SK-N-MC (cell line): Measurements from ENCODE around the gene C7orf33.

Source experiments
- DNase-seq: peaks from one replicate; pipeline ENCODE4 v3.0.0-alpha.2; 2011; ENCODE audit warnings: low read depth, low spot score
- H3K27ac ChIP-seq: fragments of 200-600 bp; sonication (generic); 2 replicates; pipeline ENCODE4 v1.5.1; 2016; ENCODE audit warnings: mixed run types
- H3K36me3 ChIP-seq: fragments of 200-600 bp; sonication (generic); 2 replicates; pipeline ENCODE4 v1.6.1; 2017; ENCODE audit warnings: antibody characterized with exemption, low read length, mixed read lengths; ENCODE audit not compliant: insufficient read depth
- H3K4me3 ChIP-seq: fragments of 200-600 bp; sonication (generic); 2 replicates; pipeline ENCODE4 v1.5.1; 2016
- H3K9ac ChIP-seq: fragments of 200-600 bp; sonication (generic); 2 replicates; pipeline ENCODE4 v1.8.0; 2017; ENCODE audit warnings: mixed run types, mixed read lengths; ENCODE audit not compliant: insufficient read length
- H3K9me3 ChIP-seq: fragments of 200-600 bp; sonication (generic); 2 replicates; pipeline ENCODE4 v1.6.1; 2017; ENCODE audit warnings: low read depth, mild to moderate bottlenecking, antibody characterized with exemption, low read length, moderate library complexity, mixed read lengths
- EZH2 ChIP-seq: fragments of 200-600 bp; sonication (generic); IDR thresholded peaks from one replicate; pipeline ENCODE4 v1.6.1; 2017; ENCODE audit warnings: antibody characterized with exemption
- FOXP2 ChIP-seq: optimal IDR thresholded peaks from 2 replicates; pipeline ENCODE3; 2011; ENCODE audit warnings: mild to moderate bottlenecking, moderate library complexity; ENCODE audit not compliant: insufficient read depth; ENCODE audit errors: extremely low read length, control extremely low read depth
- POLR2AphosphoS5 ChIP-seq: IDR thresholded peaks from 2 replicates; pipeline ENCODE4 v1.6.1; 2012; ENCODE audit warnings: mild to moderate bottlenecking, low read depth, low read length, borderline replicate concordance

Gene C7orf33

DNA sequence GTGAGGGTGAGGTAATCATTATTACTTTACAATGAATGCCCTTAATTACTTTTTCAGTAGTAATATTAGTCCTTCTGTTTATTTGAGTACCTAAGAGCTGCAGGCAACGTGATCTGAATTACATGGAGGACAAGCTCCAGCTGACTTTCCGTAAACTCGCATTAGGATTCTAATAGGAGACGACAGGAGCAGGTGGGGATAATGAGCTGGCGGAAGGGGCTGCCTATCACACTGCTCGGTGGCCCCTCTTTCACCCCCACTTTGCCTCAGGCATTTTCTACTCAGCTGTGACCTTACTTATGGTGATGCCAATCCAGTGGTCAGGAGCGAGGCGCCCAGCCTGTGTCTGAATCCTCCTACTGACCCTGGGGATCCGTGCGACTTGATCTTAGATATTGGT, at the start of gene C7orf33:
Gene C7orf33 (plus strand): TSS at position 296 of the 400 bp plus-strand sequence. CDS start 160 bp downstream, outside the sequence.
- no peaks in the 10 kb centered on the region for H3K36me3 ChIP-seq
- DNase-seq = no peak
- H3K9me3 ChIP-seq = no peaks in the 10 kb centered on the region
- no peak within 1 kb of the TSS for H3K9ac ChIP-seq
- no peak within 1 kb of the TSS for H3K27ac ChIP-seq
- no peak within 1 kb of the TSS for H3K4me3 ChIP-seq
- TF ChIP-seq EZH2 = no peak
- no peak for TF ChIP-seq FOXP2
- TF ChIP-seq POLR2AphosphoS5 = no peak

GRCh38 chr7:148541891-148542504, 48.6 kb upstream of the C7orf33 start:
- Histone ChIP-seq H3K27ac (peak overlapping the region; percentile 94), H3K36me3 (no peaks in the 10 kb centered on the region), H3K9ac (peak overlapping the region; percentile 51), H3K4me3 (peak overlapping the region; percentile 21; the same call in 1 of the 2 replicates), H3K9me3 (no peaks in the 10 kb centered on the region)
- peak; percentile 77 for DNase-seq
- TF ChIP-seq FOXP2 (no peak), EZH2 (no peak), POLR2AphosphoS5 (peak; percentile 60; the same call in 1 of the 2 replicates)

DNA sequence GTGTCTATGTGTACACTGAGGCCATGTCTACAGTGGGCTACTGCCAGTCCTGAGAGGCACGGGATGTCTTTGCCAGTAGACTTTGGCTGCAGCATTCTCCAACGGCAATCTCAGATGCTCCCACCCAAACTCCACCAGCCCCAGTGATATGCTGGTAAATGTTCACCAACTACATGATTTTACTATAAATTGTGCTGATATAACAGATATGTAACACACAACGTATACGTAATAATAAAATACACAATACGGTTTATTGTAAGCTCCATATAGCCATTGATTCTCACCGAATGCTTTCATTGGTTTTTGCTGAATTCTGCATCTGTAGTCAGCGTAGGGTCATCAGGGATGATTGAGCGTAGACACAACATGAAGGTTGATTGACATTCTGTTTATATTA, 47.3 kb upstream of the C7orf33 start:
- peak overlapping the region; percentile 94 for H3K27ac ChIP-seq
- H3K4me3 ChIP-seq = no peak overlapping the region
- no peak for DNase-seq
- H3K36me3 ChIP-seq = no peaks in the 10 kb centered on the region
- TF ChIP-seq EZH2 = no peak
- H3K9me3 ChIP-seq = no peaks in the 10 kb centered on the region
- no peak overlapping the region for H3K9ac ChIP-seq

DNA sequence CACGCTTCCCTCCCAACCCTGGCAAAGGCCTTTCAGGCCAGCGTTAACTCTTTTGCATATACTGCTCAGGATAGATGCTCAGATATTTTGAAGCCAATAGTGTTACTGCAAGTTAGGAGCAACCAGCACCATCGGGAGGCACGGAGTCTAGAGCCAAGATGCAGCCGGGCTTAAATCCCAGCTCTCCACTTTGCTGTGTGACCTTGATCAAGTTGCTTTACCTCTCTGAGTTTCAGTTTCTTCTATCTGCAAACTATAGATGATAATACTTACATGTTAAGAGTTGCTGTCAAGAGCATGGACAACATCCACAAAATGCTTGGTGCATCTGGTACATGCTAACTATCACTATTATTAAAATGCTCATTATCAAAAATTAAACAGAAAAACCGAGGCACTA, 45.4 kb upstream of the C7orf33 start:
- no peak for DNase-seq
- TF ChIP-seq EZH2 (no peak), FOXP2 (no peak), POLR2AphosphoS5 (no peak)
- H3K27ac ChIP-seq = no peak overlapping the region
- no peak overlapping the region for H3K9ac ChIP-seq
- no peaks in the 10 kb centered on the region for H3K36me3 ChIP-seq
- H3K4me3 ChIP-seq = no peak overlapping the region
- H3K9me3 ChIP-seq = no peaks in the 10 kb centered on the region

DNA sequence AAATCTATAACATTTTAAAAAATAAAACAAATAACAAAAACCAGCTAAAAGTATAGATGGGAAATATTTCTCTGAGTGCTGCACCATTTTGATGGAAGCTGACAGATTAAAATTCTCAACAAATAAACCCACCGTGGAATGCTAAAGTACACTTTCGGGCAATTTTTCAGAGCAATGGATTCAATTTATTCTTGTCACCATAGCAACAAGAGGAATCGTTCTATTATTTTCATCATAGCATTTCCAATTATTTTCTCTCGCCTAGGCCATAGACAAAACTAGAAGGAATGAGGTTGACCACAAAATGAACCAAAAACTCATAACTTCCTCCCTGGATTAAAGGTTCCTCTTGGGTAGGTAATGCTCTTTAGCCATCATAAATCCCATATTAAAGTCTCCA, 44.6 kb upstream of the C7orf33 start:
- DNase-seq = no peak

DNA sequence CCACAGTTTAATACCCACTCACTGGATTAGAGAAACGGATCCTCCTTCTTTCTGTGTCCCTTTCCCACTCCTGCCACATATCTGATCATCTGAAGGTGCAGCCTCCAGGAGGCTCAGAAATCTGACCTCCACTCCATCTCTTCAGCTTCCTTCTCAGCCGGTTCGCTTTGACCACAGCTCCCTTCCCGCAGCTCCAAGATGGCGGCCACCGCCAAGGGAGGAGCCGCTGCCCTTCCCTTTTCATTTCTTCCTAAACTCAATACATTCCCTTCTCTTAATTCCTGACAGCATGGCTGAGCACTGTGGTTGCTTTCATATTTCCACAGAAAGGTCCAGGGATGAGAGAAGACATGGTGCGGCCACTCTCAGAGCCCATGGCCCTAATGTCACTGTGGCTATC, 43.7 kb upstream of the C7orf33 start:
- Histone ChIP-seq H3K9me3 (no peaks in the 10 kb centered on the region), H3K27ac (no peak overlapping the region), H3K36me3 (no peaks in the 10 kb centered on the region), H3K9ac (no peak overlapping the region), H3K4me3 (no peak overlapping the region)
- TF ChIP-seq FOXP2 = no peak
- no peak for TF ChIP-seq EZH2
- no peak for TF ChIP-seq POLR2AphosphoS5
- no peak for DNase-seq

More for the DNA sequence above, 44.6 kb upstream of the C7orf33 start:
- H3K27ac ChIP-seq = no peak overlapping the region
- TF ChIP-seq FOXP2 = no peak
- no peak for TF ChIP-seq POLR2AphosphoS5
- no peak for TF ChIP-seq EZH2
- H3K36me3 ChIP-seq = no peaks in the 10 kb centered on the region
- no peaks in the 10 kb centered on the region for H3K9me3 ChIP-seq
- no peak overlapping the region for H3K9ac ChIP-seq
- no peak overlapping the region for H3K4me3 ChIP-seq

DNA sequence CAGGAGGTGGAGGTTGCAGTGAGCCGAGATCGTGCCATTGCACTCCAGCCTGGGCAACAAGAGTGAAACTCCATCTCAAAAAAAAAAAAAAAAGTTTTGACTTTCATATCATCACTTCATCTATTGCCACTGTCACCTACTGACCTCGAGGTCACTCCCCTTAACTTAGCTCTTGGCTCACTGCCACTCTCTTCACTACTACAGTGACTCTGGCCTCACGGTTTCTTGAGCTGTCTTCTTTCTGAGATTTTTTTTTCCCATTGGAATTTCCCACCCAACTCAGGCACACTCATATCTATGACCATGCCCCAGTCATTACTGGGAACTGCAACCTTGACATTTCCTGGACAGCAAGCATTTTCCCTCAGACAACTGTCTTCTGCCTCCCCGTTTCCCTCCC, 42.6 kb upstream of the C7orf33 start:
- TF ChIP-seq EZH2 = no peak
- no peak for TF ChIP-seq POLR2AphosphoS5
- no peak for TF ChIP-seq FOXP2
- H3K4me3 ChIP-seq = no peak overlapping the region
- no peak for DNase-seq
- no peak overlapping the region for H3K27ac ChIP-seq
- H3K9me3 ChIP-seq = no peaks in the 10 kb centered on the region
- no peak overlapping the region for H3K9ac ChIP-seq
- H3K36me3 ChIP-seq = no peaks in the 10 kb centered on the region

DNA sequence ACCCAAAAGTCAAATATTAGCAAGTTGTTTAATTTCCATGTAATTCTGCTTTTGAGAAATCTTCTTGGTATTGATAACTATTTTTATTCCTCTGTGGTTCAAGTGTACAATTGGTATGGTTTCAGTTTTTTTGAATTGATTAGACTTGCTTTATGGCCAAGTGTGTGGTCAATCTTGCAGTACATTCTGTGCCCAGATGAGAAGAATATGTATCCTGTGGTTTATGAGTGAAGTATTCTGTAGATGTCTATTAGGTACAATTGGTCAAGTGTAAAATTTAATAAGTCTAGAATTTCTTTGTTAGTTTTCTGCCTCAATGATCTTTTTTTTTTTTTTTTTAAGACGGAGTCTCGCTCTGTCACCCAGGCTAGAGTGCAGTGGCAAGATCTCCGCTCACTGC, 36.6 kb upstream of the C7orf33 start:
- DNase-seq = no peak
- Histone ChIP-seq H3K9ac (no peak overlapping the region), H3K36me3 (no peaks in the 10 kb centered on the region), H3K4me3 (no peak overlapping the region), H3K9me3 (no peaks in the 10 kb centered on the region), H3K27ac (no peak overlapping the region)
- TF ChIP-seq FOXP2 (no peak), POLR2AphosphoS5 (no peak), EZH2 (no peak)

- H3K36me3 ChIP-seq = no peaks in the 10 kb centered on the region
- no peak overlapping the region for H3K27ac ChIP-seq
- H3K4me3 ChIP-seq = no peak overlapping the region
- H3K9ac ChIP-seq = no peak overlapping the region
- TF ChIP-seq FOXP2 (no peak), EZH2 (no peak), POLR2AphosphoS5 (no peak)
- H3K9me3 ChIP-seq = no peaks in the 10 kb centered on the region
- no peak for DNase-seq
Observed at GRCh38 chr7:148556892-148557291, 33.7 kb upstream of the C7orf33 start.
